RWPE2 (cell line): ENCODE measurements around the gene PIK3R6.
A peak's percentile ranks its signal among the peaks of the same experiment; 100 is the strongest.

Source experiments
- ATAC-seq: fragments of 200-7000 bp; cut with Tn5 transposase; 3 replicates; pipeline ENCODE4 v1.9.1; 2021; ENCODE audit warnings: low read depth
- DNase-seq: peaks from one replicate; pipeline ENCODE4 v3.0.0-alpha.2; 2020; ENCODE audit warnings: low spot score
- H3K27ac ChIP-seq: fragments of 450-650 bp; 2 replicates; pipeline ENCODE4 v1.5.1; 2017; ENCODE audit warnings: mild to moderate bottlenecking; ENCODE audit not compliant: poor library complexity, severe bottlenecking
- H3K27me3 ChIP-seq: fragments of 250-450 bp; sonication (Bioruptor Pico); 2 replicates; pipeline ENCODE4 v1.5.1; 2021; ENCODE audit warnings: mild to moderate bottlenecking, moderate library complexity; ENCODE audit not compliant: insufficient read depth, poor library complexity, severe bottlenecking
- H3K36me3 ChIP-seq: fragments of 250-450 bp; sonication (Bioruptor Pico); 2 replicates; pipeline ENCODE4 v1.5.1; 2020; ENCODE audit warnings: low read depth, mild to moderate bottlenecking, moderate library complexity
- H3K4me1 ChIP-seq: fragments of 250-450 bp; sonication (Bioruptor Pico); 2 replicates; pipeline ENCODE4 v1.5.1; 2021; ENCODE audit warnings: mild to moderate bottlenecking, moderate library complexity; ENCODE audit not compliant: insufficient read depth, poor library complexity, severe bottlenecking
- H3K4me3 ChIP-seq: fragments of 250-450 bp; sonication (Bioruptor Pico); 2 replicates; pipeline ENCODE4 v1.5.1; 2021; ENCODE audit warnings: mild to moderate bottlenecking, moderate library complexity; ENCODE audit not compliant: severe bottlenecking
- H3K9me3 ChIP-seq: fragments of 250-450 bp; sonication (Bioruptor Pico); 2 replicates; pipeline ENCODE4 v1.5.1; 2021; ENCODE audit warnings: mild to moderate bottlenecking, moderate library complexity; ENCODE audit not compliant: severe bottlenecking
- TF ChIP-seq, protein P1 (sequence below): fragments of 450-650 bp; IDR thresholded peaks from one replicate; pipeline ENCODE4 v1.5.1; 2017; ENCODE audit warnings: mild to moderate bottlenecking, moderate library complexity; ENCODE audit not compliant: poor library complexity, severe bottlenecking

The PIK3R6 gene

GRCh38 chr17:8798846-8799569, 68.5 kb downstream of the PIK3R6 start, which contains the start of gene MFSD6L:
Gene MFSD6L (minus strand): TSS chr17:8799365. CDS start chr17:8799120, 245 bp downstream.
- Histone ChIP-seq H3K27me3 (no peaks in the 10 kb centered on the region), H3K4me1 (no peaks in the 10 kb centered on the region), H3K36me3 (no peaks in the 10 kb centered on the region), H3K27ac (no peak within 1 kb of the TSS), H3K4me3 (no peak within 1 kb of the TSS), H3K9me3 (no peaks in the 10 kb centered on the region)
- DNase-seq (no peak), ATAC-seq (peak; percentile 73)
- TF ChIP-seq, protein P1, sequence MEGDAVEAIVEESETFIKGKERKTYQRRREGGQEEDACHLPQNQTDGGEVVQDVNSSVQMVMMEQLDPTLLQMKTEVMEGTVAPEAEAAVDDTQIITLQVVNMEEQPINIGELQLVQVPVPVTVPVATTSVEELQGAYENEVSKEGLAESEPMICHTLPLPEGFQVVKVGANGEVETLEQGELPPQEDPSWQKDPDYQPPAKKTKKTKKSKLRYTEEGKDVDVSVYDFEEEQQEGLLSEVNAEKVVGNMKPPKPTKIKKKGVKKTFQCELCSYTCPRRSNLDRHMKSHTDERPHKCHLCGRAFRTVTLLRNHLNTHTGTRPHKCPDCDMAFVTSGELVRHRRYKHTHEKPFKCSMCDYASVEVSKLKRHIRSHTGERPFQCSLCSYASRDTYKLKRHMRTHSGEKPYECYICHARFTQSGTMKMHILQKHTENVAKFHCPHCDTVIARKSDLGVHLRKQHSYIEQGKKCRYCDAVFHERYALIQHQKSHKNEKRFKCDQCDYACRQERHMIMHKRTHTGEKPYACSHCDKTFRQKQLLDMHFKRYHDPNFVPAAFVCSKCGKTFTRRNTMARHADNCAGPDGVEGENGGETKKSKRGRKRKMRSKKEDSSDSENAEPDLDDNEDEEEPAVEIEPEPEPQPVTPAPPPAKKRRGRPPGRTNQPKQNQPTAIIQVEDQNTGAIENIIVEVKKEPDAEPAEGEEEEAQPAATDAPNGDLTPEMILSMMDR, result peak; percentile 19

- no peak for ATAC-seq
- Histone ChIP-seq H3K27me3 (no peaks in the 10 kb centered on the region), H3K4me3 (no peak overlapping the region), H3K4me1 (no peaks in the 10 kb centered on the region), H3K9me3 (no peaks in the 10 kb centered on the region), H3K27ac (no peak overlapping the region), H3K36me3 (no peaks in the 10 kb centered on the region)
- no peak for DNase-seq
- TF ChIP-seq, protein P1, result no peak
These were observed 69.2 kb downstream of the PIK3R6 start for GRCh38 chr17:8798176-8798845.

- Histone ChIP-seq H3K27ac (no peak overlapping the region), H3K9me3 (no peaks in the 10 kb centered on the region), H3K4me3 (no peak overlapping the region), H3K36me3 (no peaks in the 10 kb centered on the region), H3K27me3 (no peaks in the 10 kb centered on the region), H3K4me1 (no peaks in the 10 kb centered on the region)
- DNase-seq (no peak), ATAC-seq (no peak)
- TF ChIP-seq, protein P1, result no peak
These were observed 69.8 kb downstream of the PIK3R6 start for GRCh38 chr17:8797621-8798175.

GRCh38 chr17:8794636-8795035, 72.8 kb downstream of the PIK3R6 start:
- peaks cover 5% of the 10 kb centered on the region for H3K9me3 ChIP-seq
- TF ChIP-seq, protein P1, result no peak
- DNase-seq (no peak), ATAC-seq (no peak)
- H3K4me3 ChIP-seq, result no peak overlapping the region
- H3K4me1 ChIP-seq, result no peaks in the 10 kb centered on the region
- no peak overlapping the region for H3K27ac ChIP-seq
- no peaks in the 10 kb centered on the region for H3K27me3 ChIP-seq
- H3K36me3 ChIP-seq, result no peaks in the 10 kb centered on the region
